Measurements from ENCODE around the gene KCND3.

- TF ChIP-seq ZNF292 (tag by site-specific recombination; IDR thresholded peaks at IDR 0.05; ENCODE audit: borderline replicate concordance, low read depth) (no peak), CTCF (tag by site-specific recombination; IDR thresholded peaks at IDR 0.05) (no peak), ZNF146 (tag by site-specific recombination; IDR thresholded peaks at IDR 0.05) (no peak), ZNF138 (tag by site-specific recombination; IDR thresholded peaks at IDR 0.05; ENCODE audit: borderline replicate concordance) (no peak), KLF16 (tag by site-specific recombination; IDR thresholded peaks at IDR 0.05) (no peak), YY1 (tag by site-specific recombination; IDR thresholded peaks at IDR 0.05) (no peak), ZNF398 (tag by site-specific recombination; IDR thresholded peaks at IDR 0.05) (no peak), PATZ1 (tag by site-specific recombination; IDR thresholded peaks at IDR 0.05) (no peak), ZNF639 (tag by site-specific recombination; IDR thresholded peaks at IDR 0.05) (no peak), ZNF561 (tag by site-specific recombination; IDR thresholded peaks at IDR 0.05; ENCODE audit: borderline replicate concordance) (no peak), KLF8 (tag by site-specific recombination; IDR thresholded peaks at IDR 0.05) (no peak)
These were observed 113.8 kb downstream of the KCND3 start for GRCh38 chr1:111875640-111876039.
